ENCODE results near the gene PPP2CA.
A peak's percentile ranks its signal among the peaks of the same experiment; 100 is the strongest.
"Not testable (repeated sequence)": the region's sequence is repeated elsewhere in the genome, so short reads cannot be mapped to it uniquely, and the experiment has no call there.

PPP2CA gene

GRCh38 chr5:134225780-134226440 lies at the start of gene PPP2CA:
Gene PPP2CA (minus strand): TSS chr5:134226073. CDS start chr5:134225861, 212 bp downstream.
- peak; percentile 80 for DNase-seq

- no peak for DNase-seq
Measured at GRCh38 chr5:134273642-134274395, 47.9 kb upstream of the PPP2CA start.

- no peak for DNase-seq
Measured at GRCh38 chr5:134271059-134271458, 45.2 kb upstream of the PPP2CA start.

- DNase-seq: no peak
Measured at GRCh38 chr5:134268919-134269318, 43.0 kb upstream of the PPP2CA start.

GRCh38 chr5:134268019-134268601 lies 42.2 kb upstream of the PPP2CA start:
- DNase-seq: no peak

GRCh38 chr5:134267366-134268018 lies 41.6 kb upstream of the PPP2CA start:
- DNase-seq: no peak

GRCh38 chr5:134263801-134264200 lies 37.9 kb upstream of the PPP2CA start:
- no peak for DNase-seq

- DNase-seq: not testable (repeated sequence)
Measured at GRCh38 chr5:134262629-134263028, 36.8 kb upstream of the PPP2CA start.

- no peak for DNase-seq
Measured at GRCh38 chr5:134258896-134259295, 33.0 kb upstream of the PPP2CA start.

- DNase-seq: no peak
Measured at GRCh38 chr5:134257176-134257575, 31.3 kb upstream of the PPP2CA start.

GRCh38 chr5:134255418-134256150 lies 29.7 kb upstream of the PPP2CA start:
- DNase-seq: no peak

GRCh38 chr5:134253368-134254153 lies 27.7 kb upstream of the PPP2CA start:
- not testable (repeated sequence) for DNase-seq

- DNase-seq: no peak
Measured at GRCh38 chr5:134252671-134253070, 26.8 kb upstream of the PPP2CA start.

- no peak for DNase-seq
Measured at GRCh38 chr5:134250949-134251348, 25.1 kb upstream of the PPP2CA start.

- no peak for DNase-seq
Measured at GRCh38 chr5:134249469-134250379, 23.9 kb upstream of the PPP2CA start.

GRCh38 chr5:134248256-134248655 lies 22.4 kb upstream of the PPP2CA start:
- no peak for DNase-seq

GRCh38 chr5:134247428-134248224 lies 21.8 kb upstream of the PPP2CA start:
- DNase-seq: no peak

- no peak for DNase-seq
Measured at GRCh38 chr5:134246771-134247427, 21.0 kb upstream of the PPP2CA start.

- no peak for DNase-seq
Measured at GRCh38 chr5:134245692-134246091, 19.8 kb upstream of the PPP2CA start.
